Measurements from ENCODE around the gene TNFRSF6B.
"Not testable (repeated sequence)": the region's sequence is repeated elsewhere in the genome, so short reads cannot be mapped to it uniquely, and the experiment has no call there.

TNFRSF6B gene

GRCh38 chr20:63667858-63668257 lies 28.6 kb upstream of the TNFRSF6B start:
- no peak for TF ChIP-seq EZH2 (IDR thresholded peaks at IDR 0.05; ENCODE audit: borderline replicate concordance, low read depth, low read length, severe bottlenecking)
- TF ChIP-seq CTCF (IDR thresholded peaks at IDR 0.05; ENCODE audit: borderline replicate concordance, extremely low read depth, low read length, poor library complexity, severe bottlenecking): no peak
- Histone ChIP-seq H3K27ac (ENCODE audit: low read length) (no peak overlapping the region), H3K36me3 (ENCODE audit: insufficient read depth, low read length) (peaks cover 76% of the 10 kb centered on the region), H3K79me2 (ENCODE audit: insufficient read depth, low read length) (peaks cover 15% of the 10 kb centered on the region; the same call in 1 of the 2 replicates), H3K4me2 (ENCODE audit: insufficient read depth, low read length) (no peak overlapping the region), H3K4me3 (ENCODE audit: low read depth in 1 of 2, low read length in 2 of 2) (no peak overlapping the region), H4K20me1 (ENCODE audit: insufficient read depth, low read length) (peaks cover 13% of the 10 kb centered on the region; the same call in 1 of the 2 replicates), H3K9me3 (ENCODE audit: insufficient read depth, low read length, severe bottlenecking) (no peaks in the 10 kb centered on the region), H3K27me3 (ENCODE audit: insufficient read depth, low read length, poor library complexity) (no peaks in the 10 kb centered on the region), H2AFZ (ENCODE audit: low read depth, low read length) (no peak overlapping the region), H3K4me1 (ENCODE audit: insufficient read depth, low read length) (no peaks in the 10 kb centered on the region), H3K9ac (ENCODE audit: low read depth, low read length) (no peak overlapping the region)
- ATAC-seq (ENCODE audit: insufficient read depth, low read depth) (no peak), DNase-seq (no peak)

GRCh38 chr20:63668351-63668750 lies 28.1 kb upstream of the TNFRSF6B start:
- Histone ChIP-seq H3K9ac (ENCODE audit: low read depth, low read length) (no peak overlapping the region), H3K79me2 (ENCODE audit: insufficient read depth, low read length) (peaks cover 13% of the 10 kb centered on the region; the same call in 1 of the 2 replicates), H3K9me3 (ENCODE audit: insufficient read depth, low read length, severe bottlenecking) (no peaks in the 10 kb centered on the region), H3K36me3 (ENCODE audit: insufficient read depth, low read length) (peaks cover 71% of the 10 kb centered on the region), H3K27ac (ENCODE audit: low read length) (no peak overlapping the region), H3K4me2 (ENCODE audit: insufficient read depth, low read length) (no peak overlapping the region), H2AFZ (ENCODE audit: low read depth, low read length) (no peak overlapping the region), H3K4me3 (ENCODE audit: low read depth in 1 of 2, low read length in 2 of 2) (no peak overlapping the region), H4K20me1 (ENCODE audit: insufficient read depth, low read length) (peaks cover 13% of the 10 kb centered on the region; the same call in 1 of the 2 replicates), H3K27me3 (ENCODE audit: insufficient read depth, low read length, poor library complexity) (no peaks in the 10 kb centered on the region), H3K4me1 (ENCODE audit: insufficient read depth, low read length) (no peaks in the 10 kb centered on the region)
- ATAC-seq (ENCODE audit: insufficient read depth, low read depth) (no peak), DNase-seq (no peak)
- TF ChIP-seq EZH2 (IDR thresholded peaks at IDR 0.05; ENCODE audit: borderline replicate concordance, low read depth, low read length, severe bottlenecking) (no peak), CTCF (IDR thresholded peaks at IDR 0.05; ENCODE audit: borderline replicate concordance, extremely low read depth, low read length, poor library complexity, severe bottlenecking) (no peak)

GRCh38 chr20:63671695-63672094 lies 24.8 kb upstream of the TNFRSF6B start:
- H3K9me3 ChIP-seq (ENCODE audit: insufficient read depth, low read length, severe bottlenecking); H3K4me1 ChIP-seq (ENCODE audit: insufficient read depth, low read length); H4K20me1 ChIP-seq (ENCODE audit: insufficient read depth, low read length); H3K4me3 ChIP-seq (ENCODE audit: low read depth in 1 of 2, low read length in 2 of 2); H3K27me3 ChIP-seq (ENCODE audit: insufficient read depth, low read length, poor library complexity); H3K79me2 ChIP-seq (ENCODE audit: insufficient read depth, low read length); H3K9ac ChIP-seq (ENCODE audit: low read depth, low read length); H3K27ac ChIP-seq (ENCODE audit: low read length); H3K4me2 ChIP-seq (ENCODE audit: insufficient read depth, low read length); H2AFZ ChIP-seq (ENCODE audit: low read depth, low read length); DNase-seq; ATAC-seq (ENCODE audit: insufficient read depth, low read depth): not testable (repeated sequence)
- H3K36me3 ChIP-seq (ENCODE audit: insufficient read depth, low read length): peaks cover 69% of the 10 kb centered on the region

- ATAC-seq (ENCODE audit: insufficient read depth, low read depth): no peak
- no peak for TF ChIP-seq CTCF (IDR thresholded peaks at IDR 0.05; ENCODE audit: borderline replicate concordance, extremely low read depth, low read length, poor library complexity, severe bottlenecking)
- no peak for TF ChIP-seq EZH2 (IDR thresholded peaks at IDR 0.05; ENCODE audit: borderline replicate concordance, low read depth, low read length, severe bottlenecking)
- no peaks in the 10 kb centered on the region for H4K20me1 ChIP-seq (ENCODE audit: insufficient read depth, low read length)
- no peak overlapping the region for H2AFZ ChIP-seq (ENCODE audit: low read depth, low read length)
- no peak overlapping the region for H3K27ac ChIP-seq (ENCODE audit: low read length)
- no peaks in the 10 kb centered on the region for H3K79me2 ChIP-seq (ENCODE audit: insufficient read depth, low read length)
- H3K36me3 ChIP-seq (ENCODE audit: insufficient read depth, low read length): peaks cover 69% of the 10 kb centered on the region
- no peak overlapping the region for H3K4me2 ChIP-seq (ENCODE audit: insufficient read depth, low read length)
- H3K9me3 ChIP-seq (ENCODE audit: insufficient read depth, low read length, severe bottlenecking): no peaks in the 10 kb centered on the region
- H3K4me3 ChIP-seq (ENCODE audit: low read depth in 1 of 2, low read length in 2 of 2): no peak overlapping the region
- no peak overlapping the region for H3K9ac ChIP-seq (ENCODE audit: low read depth, low read length)
- no peak for DNase-seq
- H3K27me3 ChIP-seq (ENCODE audit: insufficient read depth, low read length, poor library complexity): no peaks in the 10 kb centered on the region
- no peaks in the 10 kb centered on the region for H3K4me1 ChIP-seq (ENCODE audit: insufficient read depth, low read length)
Measured at GRCh38 chr20:63672666-63673065, 23.8 kb upstream of the TNFRSF6B start.
